NK-92 (cell line): Measurements from ENCODE around the gene ANKEF1.

Source experiments
- DNase-seq: peaks from one replicate; lab custom pipeline; 2025; ENCODE audit not compliant: unreplicated experiment; lab: John Stamatoyannopoulos, UW

The ANKEF1 gene

GRCh38 chr20:10080574-10080973, 45.8 kb downstream of the ANKEF1 start:
- no peak for DNase-seq

GRCh38 chr20:10089871-10090587, 55.2 kb downstream of the ANKEF1 start:
- DNase-seq = no peak

GRCh38 chr20:10090588-10091166, 55.9 kb downstream of the ANKEF1 start:
- no peak for DNase-seq

GRCh38 chr20:10093087-10093591, 58.4 kb downstream of the ANKEF1 start:
- DNase-seq = no peak

GRCh38 chr20:10094566-10095173, 59.9 kb downstream of the ANKEF1 start:
- DNase-seq = no peak

- DNase-seq = no peak
Observed at GRCh38 chr20:10096790-10097189, 62.0 kb downstream of the ANKEF1 start.

- DNase-seq = no peak
Observed at GRCh38 chr20:10105046-10105445, 70.3 kb downstream of the ANKEF1 start.
